D341Med (cell line): ENCODE results near the gene IYD.

Source experiments
- DNase-seq: peaks from one replicate; pipeline ENCODE4 v3.0.0; 2012; ENCODE audit warnings: low spot score

Gene IYD

GRCh38 chr6:150368762-150369161 is at the start of gene IYD:
IYD (plus strand) TSS chr6:150369012; CDS start chr6:150369032, 20 bp downstream.
- no peak for DNase-seq

GRCh38 chr6:150319924-150320323 is 48.9 kb upstream of the IYD start:
- DNase-seq: no peak

GRCh38 chr6:150320442-150320841 is 48.4 kb upstream of the IYD start:
- no peak for DNase-seq

- no peak for DNase-seq
These were observed 46.3 kb upstream of the IYD start for GRCh38 chr6:150322466-150322871.

- DNase-seq: no peak
These were observed 45.6 kb upstream of the IYD start for GRCh38 chr6:150323205-150323604.

- no peak for DNase-seq
These were observed 44.8 kb upstream of the IYD start for GRCh38 chr6:150324044-150324443.

- no peak for DNase-seq
These were observed 43.6 kb upstream of the IYD start for GRCh38 chr6:150325066-150325772.

- DNase-seq: no peak
These were observed 41.6 kb upstream of the IYD start for GRCh38 chr6:150327117-150327774.

GRCh38 chr6:150328744-150329405 is 39.9 kb upstream of the IYD start:
- no peak for DNase-seq

GRCh38 chr6:150331344-150331743 is 37.5 kb upstream of the IYD start:
- no peak for DNase-seq

GRCh38 chr6:150332939-150333584 is 35.8 kb upstream of the IYD start:
- no peak for DNase-seq

- no peak for DNase-seq
These were observed 35.2 kb upstream of the IYD start for GRCh38 chr6:150333585-150333941.

- peak; percentile 50 for DNase-seq
These were observed 33.7 kb upstream of the IYD start for GRCh38 chr6:150334790-150335783.

GRCh38 chr6:150336299-150336698 is 32.5 kb upstream of the IYD start:
- DNase-seq: no peak

- DNase-seq: no peak
These were observed 32.1 kb upstream of the IYD start for GRCh38 chr6:150336708-150337107.

GRCh38 chr6:150342126-150342525 is 26.7 kb upstream of the IYD start:
- DNase-seq: no peak

GRCh38 chr6:150343434-150343833 is 25.4 kb upstream of the IYD start:
- no peak for DNase-seq

- DNase-seq: no peak
These were observed 23.0 kb upstream of the IYD start for GRCh38 chr6:150345781-150346180.

GRCh38 chr6:150346346-150346745 is 22.5 kb upstream of the IYD start:
- DNase-seq: no peak

- no peak for DNase-seq
These were observed 21.0 kb upstream of the IYD start for GRCh38 chr6:150347845-150348244.

- DNase-seq: no peak
These were observed 19.3 kb upstream of the IYD start for GRCh38 chr6:150349546-150349945.
